ENCODE data around the gene NTRK3.

Gene NTRK3

GRCh38 chr15:88019656-88020055 is 236.9 kb downstream of the NTRK3 start:
- H3K36me3 ChIP-seq (ENCODE audit: insufficient read depth, low read depth, low read length): no peaks in the 10 kb centered on the region
- peaks cover 24% of the 10 kb centered on the region; the same call in 1 of the 2 replicates for H3K4me1 ChIP-seq (ENCODE audit: insufficient read depth, low read length)
- no peak overlapping the region for H3K9ac ChIP-seq (ENCODE audit: low read depth, low read length)
- H3K9me3 ChIP-seq (ENCODE audit: insufficient read depth, low read depth, low read length): no peaks in the 10 kb centered on the region
- no peak overlapping the region for H3K4me3 ChIP-seq (ENCODE audit: low read length)
- H3K27me3 ChIP-seq (ENCODE audit: insufficient read depth, low read length): no peaks in the 10 kb centered on the region
- H3K27ac ChIP-seq (ENCODE audit: low read length): no peak overlapping the region

GRCh38 chr15:88018869-88019641 is 237.5 kb downstream of the NTRK3 start:
- peaks cover 24% of the 10 kb centered on the region; the same call in 1 of the 2 replicates for H3K4me1 ChIP-seq (ENCODE audit: insufficient read depth, low read length)
- no peak overlapping the region for H3K27ac ChIP-seq (ENCODE audit: low read length)
- H3K27me3 ChIP-seq (ENCODE audit: insufficient read depth, low read length): no peaks in the 10 kb centered on the region
- no peak overlapping the region for H3K4me3 ChIP-seq (ENCODE audit: low read length)
- no peaks in the 10 kb centered on the region for H3K9me3 ChIP-seq (ENCODE audit: insufficient read depth, low read depth, low read length)
- no peaks in the 10 kb centered on the region for H3K36me3 ChIP-seq (ENCODE audit: insufficient read depth, low read depth, low read length)
- H3K9ac ChIP-seq (ENCODE audit: low read depth, low read length): no peak overlapping the region

GRCh38 chr15:88017753-88018152 is 238.8 kb downstream of the NTRK3 start:
- no peaks in the 10 kb centered on the region for H3K9me3 ChIP-seq (ENCODE audit: insufficient read depth, low read depth, low read length)
- no peaks in the 10 kb centered on the region for H3K36me3 ChIP-seq (ENCODE audit: insufficient read depth, low read depth, low read length)
- no peak overlapping the region for H3K9ac ChIP-seq (ENCODE audit: low read depth, low read length)
- no peak overlapping the region for H3K27ac ChIP-seq (ENCODE audit: low read length)
- no peaks in the 10 kb centered on the region for H3K27me3 ChIP-seq (ENCODE audit: insufficient read depth, low read length)
- H3K4me1 ChIP-seq (ENCODE audit: insufficient read depth, low read length): peaks cover 24% of the 10 kb centered on the region; the same call in 1 of the 2 replicates
- no peak overlapping the region for H3K4me3 ChIP-seq (ENCODE audit: low read length)

GRCh38 chr15:88016406-88016805 is 240.1 kb downstream of the NTRK3 start:
- Histone ChIP-seq H3K4me3 (ENCODE audit: low read length) (no peak overlapping the region), H3K27me3 (ENCODE audit: insufficient read depth, low read length) (no peaks in the 10 kb centered on the region), H3K27ac (ENCODE audit: low read length) (no peak overlapping the region), H3K9me3 (ENCODE audit: insufficient read depth, low read depth, low read length) (no peaks in the 10 kb centered on the region), H3K4me1 (ENCODE audit: insufficient read depth, low read length) (peaks cover 24% of the 10 kb centered on the region; the same call in 1 of the 2 replicates), H3K9ac (ENCODE audit: low read depth, low read length) (no peak overlapping the region), H3K36me3 (ENCODE audit: insufficient read depth, low read depth, low read length) (no peaks in the 10 kb centered on the region)

- H3K27me3 ChIP-seq (ENCODE audit: insufficient read depth, low read length): no peaks in the 10 kb centered on the region
- no peaks in the 10 kb centered on the region for H3K36me3 ChIP-seq (ENCODE audit: insufficient read depth, low read depth, low read length)
- 0 out of 2 replicates have a peak overlapping the region, but pooled peaks have one; percentile 43 for H3K9ac ChIP-seq (ENCODE audit: low read depth, low read length)
- no peak overlapping the region for H3K27ac ChIP-seq (ENCODE audit: low read length)
- no peak overlapping the region for H3K4me3 ChIP-seq (ENCODE audit: low read length)
- peaks cover 24% of the 10 kb centered on the region; the same call in 1 of the 2 replicates for H3K4me1 ChIP-seq (ENCODE audit: insufficient read depth, low read length)
- no peaks in the 10 kb centered on the region for H3K9me3 ChIP-seq (ENCODE audit: insufficient read depth, low read depth, low read length)
Observed at GRCh38 chr15:88015228-88015860, 241.2 kb downstream of the NTRK3 start.

- no peaks in the 10 kb centered on the region for H3K27me3 ChIP-seq (ENCODE audit: insufficient read depth, low read length)
- H3K9me3 ChIP-seq (ENCODE audit: insufficient read depth, low read depth, low read length): no peaks in the 10 kb centered on the region
- peaks cover 24% of the 10 kb centered on the region; the same call in 1 of the 2 replicates for H3K4me1 ChIP-seq (ENCODE audit: insufficient read depth, low read length)
- H3K4me3 ChIP-seq (ENCODE audit: low read length): no peak overlapping the region
- no peaks in the 10 kb centered on the region for H3K36me3 ChIP-seq (ENCODE audit: insufficient read depth, low read depth, low read length)
- no peak overlapping the region for H3K9ac ChIP-seq (ENCODE audit: low read depth, low read length)
- no peak overlapping the region for H3K27ac ChIP-seq (ENCODE audit: low read length)
Observed at GRCh38 chr15:88014454-88015160, 241.9 kb downstream of the NTRK3 start.

GRCh38 chr15:88013111-88013510 is 243.4 kb downstream of the NTRK3 start:
- Histone ChIP-seq H3K27me3 (ENCODE audit: insufficient read depth, low read length) (no peaks in the 10 kb centered on the region), H3K4me3 (ENCODE audit: low read length) (no peak overlapping the region), H3K9me3 (ENCODE audit: insufficient read depth, low read depth, low read length) (no peaks in the 10 kb centered on the region), H3K27ac (ENCODE audit: low read length) (no peak overlapping the region), H3K9ac (ENCODE audit: low read depth, low read length) (no peak overlapping the region), H3K36me3 (ENCODE audit: insufficient read depth, low read depth, low read length) (no peaks in the 10 kb centered on the region), H3K4me1 (ENCODE audit: insufficient read depth, low read length) (peaks cover 24% of the 10 kb centered on the region; the same call in 1 of the 2 replicates)

- no peaks in the 10 kb centered on the region for H3K9me3 ChIP-seq (ENCODE audit: insufficient read depth, low read depth, low read length)
- no peaks in the 10 kb centered on the region for H3K27me3 ChIP-seq (ENCODE audit: insufficient read depth, low read length)
- H3K27ac ChIP-seq (ENCODE audit: low read length): no peak overlapping the region
- H3K9ac ChIP-seq (ENCODE audit: low read depth, low read length): no peak overlapping the region
- H3K36me3 ChIP-seq (ENCODE audit: insufficient read depth, low read depth, low read length): no peaks in the 10 kb centered on the region
- H3K4me3 ChIP-seq (ENCODE audit: low read length): no peak overlapping the region
- H3K4me1 ChIP-seq (ENCODE audit: insufficient read depth, low read length): peaks cover 24% of the 10 kb centered on the region; the same call in 1 of the 2 replicates
Observed at GRCh38 chr15:88012688-88013087, 243.9 kb downstream of the NTRK3 start.

- H3K4me3 ChIP-seq (ENCODE audit: low read length): no peak overlapping the region
- no peak overlapping the region for H3K27ac ChIP-seq (ENCODE audit: low read length)
- no peaks in the 10 kb centered on the region for H3K36me3 ChIP-seq (ENCODE audit: insufficient read depth, low read depth, low read length)
- peaks cover 24% of the 10 kb centered on the region; the same call in 1 of the 2 replicates for H3K4me1 ChIP-seq (ENCODE audit: insufficient read depth, low read length)
- H3K9ac ChIP-seq (ENCODE audit: low read depth, low read length): no peak overlapping the region
- no peaks in the 10 kb centered on the region for H3K27me3 ChIP-seq (ENCODE audit: insufficient read depth, low read length)
- no peaks in the 10 kb centered on the region for H3K9me3 ChIP-seq (ENCODE audit: insufficient read depth, low read depth, low read length)
Observed at GRCh38 chr15:88012233-88012632, 244.3 kb downstream of the NTRK3 start.

- no peaks in the 10 kb centered on the region for H3K27me3 ChIP-seq (ENCODE audit: insufficient read depth, low read length)
- no peak overlapping the region for H3K4me3 ChIP-seq (ENCODE audit: low read length)
- H3K27ac ChIP-seq (ENCODE audit: low read length): no peak overlapping the region
- H3K9ac ChIP-seq (ENCODE audit: low read depth, low read length): no peak overlapping the region
- H3K4me1 ChIP-seq (ENCODE audit: insufficient read depth, low read length): peaks cover 17% of the 10 kb centered on the region; the same call in 1 of the 2 replicates
- H3K9me3 ChIP-seq (ENCODE audit: insufficient read depth, low read depth, low read length): no peaks in the 10 kb centered on the region
- H3K36me3 ChIP-seq (ENCODE audit: insufficient read depth, low read depth, low read length): no peaks in the 10 kb centered on the region
Observed at GRCh38 chr15:88011533-88011932, 245.0 kb downstream of the NTRK3 start.

GRCh38 chr15:88006146-88006545 is 250.4 kb downstream of the NTRK3 start:
- Histone ChIP-seq H3K9ac (ENCODE audit: low read depth, low read length) (no peak overlapping the region), H3K27ac (ENCODE audit: low read length) (no peak overlapping the region), H3K36me3 (ENCODE audit: insufficient read depth, low read depth, low read length) (no peaks in the 10 kb centered on the region), H3K4me1 (ENCODE audit: insufficient read depth, low read length) (no peaks in the 10 kb centered on the region), H3K27me3 (ENCODE audit: insufficient read depth, low read length) (no peaks in the 10 kb centered on the region), H3K9me3 (ENCODE audit: insufficient read depth, low read depth, low read length) (peaks cover 4% of the 10 kb centered on the region; the same call in 1 of the 2 replicates), H3K4me3 (ENCODE audit: low read length) (no peak overlapping the region)

Data from iPS-20b (cell line).